Muscle layer of duodenum (tissue), 2 donors: Measurements from ENCODE around the gene UBR1.
"Not testable (repeated sequence)": the region's sequence is repeated elsewhere in the genome, so short reads cannot be mapped to it uniquely, and the experiment has no call there.

Source experiments
- H3K27ac ChIP-seq: one replicate; pipeline ENCODE4 v1.7.0; 2013; ENCODE audit warnings: mild to moderate bottlenecking, low read length
- H3K27me3 ChIP-seq: one replicate; pipeline ENCODE4 v1.7.0; 2013; ENCODE audit warnings: low read depth, mild to moderate bottlenecking, control low read depth, low read length
- H3K36me3 ChIP-seq, 2 donors: one replicate each; pipeline ENCODE4 v1.7.0; 2013; ENCODE audit warnings: low read length in 2 of 2, control low read depth in 1 of 2, mild to moderate bottlenecking in 1 of 2; ENCODE audit not compliant: insufficient read depth in 2 of 2, control insufficient read depth in 1 of 2
- H3K4me1 ChIP-seq, 2 donors: one replicate each; pipeline ENCODE4 v1.7.0; 2013; ENCODE audit warnings: low read length in 2 of 2, mild to moderate bottlenecking in 2 of 2, control low read depth in 1 of 2, moderate library complexity in 1 of 2; ENCODE audit not compliant: insufficient read depth in 2 of 2, control insufficient read depth in 1 of 2
- H3K4me3 ChIP-seq, 2 donors: one replicate each; pipeline ENCODE4 v1.7.0; 2013; ENCODE audit warnings: low read length in 2 of 2, low read depth in 1 of 2, mild to moderate bottlenecking in 1 of 2
- H3K9me3 ChIP-seq, 2 donors: one replicate each; pipeline ENCODE4 v1.7.0; 2013; ENCODE audit warnings: low read length in 2 of 2, control low read depth in 1 of 2, mild to moderate bottlenecking in 1 of 2; ENCODE audit not compliant: control insufficient read depth in 1 of 2
- donor health status: healthy.

The UBR1 gene

DNA sequence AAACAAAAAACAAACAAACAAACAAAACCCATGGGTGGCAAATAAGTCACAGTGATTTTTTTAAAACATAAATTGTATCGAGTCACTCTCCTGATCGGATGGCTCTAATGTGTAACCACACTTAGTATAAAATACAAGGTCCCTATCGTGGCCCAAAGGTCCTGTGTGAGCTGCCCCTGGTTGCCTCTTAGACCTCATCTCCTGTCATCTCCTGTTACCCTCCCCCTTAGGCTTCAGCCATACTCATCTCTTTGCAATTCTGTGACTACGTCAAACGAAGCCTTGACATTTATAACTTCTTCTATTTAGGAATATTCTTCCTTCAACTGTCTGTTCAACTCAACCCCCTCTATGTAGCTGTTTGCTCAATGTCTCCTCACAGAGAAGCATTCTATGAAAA lies 141.4 kb downstream of the UBR1 start:
- Histone ChIP-seq H3K36me3 (peaks cover 31 to 61% of the 10 kb centered on the region in 2 donors), H3K27me3 (no peaks in the 10 kb centered on the region), H3K4me1 (no peaks in the 10 kb centered on the region), H3K9me3 (no peaks in the 10 kb centered on the region), H3K4me3 (no peak overlapping the region), H3K27ac (no peak overlapping the region)

DNA sequence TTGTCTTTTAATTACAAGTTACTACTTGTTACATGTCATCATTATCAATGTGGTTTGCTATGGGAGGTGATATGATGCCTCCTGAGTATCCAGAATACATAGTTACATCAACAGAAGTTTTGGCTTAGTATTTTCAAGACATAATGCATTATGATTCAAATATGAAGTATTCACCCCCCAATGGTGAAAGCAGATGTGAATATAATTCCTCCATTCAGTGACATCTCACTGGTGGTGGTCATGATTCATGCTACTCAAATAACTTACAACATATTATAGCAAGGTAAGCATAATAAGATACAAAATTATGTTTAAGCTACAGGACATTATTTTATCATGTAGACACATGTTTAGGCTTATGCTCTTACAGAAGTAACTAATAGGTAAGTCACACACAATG lies 150.3 kb downstream of the UBR1 start:
- H3K4me3 ChIP-seq, result no peak overlapping the region
- no peaks in the 10 kb centered on the region for H3K27me3 ChIP-seq
- H3K9me3 ChIP-seq, result no peaks in the 10 kb centered on the region
- H3K4me1 ChIP-seq, result no peaks in the 10 kb centered on the region
- peaks cover 49 to 77% of the 10 kb centered on the region in 2 donors for H3K36me3 ChIP-seq
- no peak overlapping the region for H3K27ac ChIP-seq

- H3K27ac ChIP-seq, result no peak overlapping the region
- H3K36me3 ChIP-seq, result peaks cover 44 to 72% of the 10 kb centered on the region in 2 donors
- H3K4me3 ChIP-seq, result no peak overlapping the region
These were observed 151.5 kb downstream of the UBR1 start for GRCh38 chr15:42954291-42954690.

DNA sequence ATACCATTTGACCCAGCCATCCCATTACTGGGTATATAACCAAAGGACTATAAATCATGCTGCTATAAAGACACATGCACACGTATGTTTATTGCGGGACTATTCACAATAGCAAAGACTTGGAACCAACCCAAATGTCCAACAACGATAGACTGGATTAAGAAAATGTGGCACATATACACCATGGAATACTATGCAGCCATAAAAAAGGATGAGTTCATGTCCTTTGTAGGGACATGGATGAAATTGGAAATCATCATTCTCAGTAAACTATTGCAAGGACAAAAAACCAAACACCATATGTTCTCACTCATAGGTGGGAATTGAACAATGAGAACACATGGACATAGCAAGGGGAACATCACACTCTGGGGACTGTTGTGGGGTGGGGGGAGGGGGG lies 156.9 kb downstream of the UBR1 start:
- H3K27ac ChIP-seq, H3K9me3 ChIP-seq, H3K4me1 ChIP-seq, H3K4me3 ChIP-seq, H3K27me3 ChIP-seq: not testable (repeated sequence)
- peaks cover 48 to 64% of the 10 kb centered on the region in 2 donors for H3K36me3 ChIP-seq

More at GRCh38 chr15:42954291-42954690, 151.5 kb downstream of the UBR1 start:
- no peaks in the 10 kb centered on the region for H3K4me1 ChIP-seq
- no peaks in the 10 kb centered on the region for H3K27me3 ChIP-seq
- no peaks in the 10 kb centered on the region for H3K9me3 ChIP-seq

GRCh38 chr15:42940527-42940926 lies 165.3 kb downstream of the UBR1 start:
- no peaks in the 10 kb centered on the region for H3K27me3 ChIP-seq
- peaks cover 17 to 19% of the 10 kb centered on the region in 2 donors for H3K36me3 ChIP-seq
- H3K4me1 ChIP-seq, result no peaks in the 10 kb centered on the region
- H3K4me3 ChIP-seq, result no peak overlapping the region
- no peaks in the 10 kb centered on the region for H3K9me3 ChIP-seq
- no peak overlapping the region for H3K27ac ChIP-seq

GRCh38 chr15:42939841-42940240 lies 166.0 kb downstream of the UBR1 start:
- Histone ChIP-seq H3K27me3 (no peaks in the 10 kb centered on the region), H3K9me3 (no peaks in the 10 kb centered on the region), H3K36me3 (peaks cover 10 to 12% of the 10 kb centered on the region in 2 donors), H3K4me3 (no peak overlapping the region), H3K4me1 (no peaks in the 10 kb centered on the region), H3K27ac (no peak overlapping the region)

DNA sequence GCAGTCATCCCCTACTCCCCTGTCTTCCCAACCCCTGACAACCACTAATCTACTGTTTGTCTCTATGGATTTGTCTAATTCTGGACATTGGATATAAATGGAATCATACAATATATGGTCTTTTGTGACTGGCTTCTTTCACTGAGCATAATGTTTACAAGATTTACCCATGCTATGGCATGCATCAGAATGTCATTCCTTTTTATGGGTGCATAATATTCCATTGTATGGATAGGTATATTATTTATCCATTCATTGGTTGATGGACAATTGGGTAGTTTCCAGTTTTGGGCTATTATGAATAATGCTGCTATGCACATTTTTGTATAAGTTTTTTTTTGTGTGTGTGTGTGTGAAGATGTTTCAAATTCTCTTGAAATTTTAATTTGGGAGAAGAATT lies 168.7 kb downstream of the UBR1 start:
- H3K27me3 ChIP-seq, result no peaks in the 10 kb centered on the region
- H3K27ac ChIP-seq, result no peak overlapping the region
- no peaks in the 10 kb centered on the region for H3K9me3 ChIP-seq
- H3K36me3 ChIP-seq, result no peaks in the 10 kb centered on the region
- no peaks in the 10 kb centered on the region for H3K4me1 ChIP-seq
- no peak overlapping the region for H3K4me3 ChIP-seq

GRCh38 chr15:42933886-42934667 lies 171.8 kb downstream of the UBR1 start:
- Histone ChIP-seq H3K9me3 (no peaks in the 10 kb centered on the region), H3K4me1 (no peaks in the 10 kb centered on the region), H3K36me3 (no peaks in the 10 kb centered on the region), H3K4me3 (no peak overlapping the region), H3K27ac (no peak overlapping the region), H3K27me3 (no peaks in the 10 kb centered on the region)

DNA sequence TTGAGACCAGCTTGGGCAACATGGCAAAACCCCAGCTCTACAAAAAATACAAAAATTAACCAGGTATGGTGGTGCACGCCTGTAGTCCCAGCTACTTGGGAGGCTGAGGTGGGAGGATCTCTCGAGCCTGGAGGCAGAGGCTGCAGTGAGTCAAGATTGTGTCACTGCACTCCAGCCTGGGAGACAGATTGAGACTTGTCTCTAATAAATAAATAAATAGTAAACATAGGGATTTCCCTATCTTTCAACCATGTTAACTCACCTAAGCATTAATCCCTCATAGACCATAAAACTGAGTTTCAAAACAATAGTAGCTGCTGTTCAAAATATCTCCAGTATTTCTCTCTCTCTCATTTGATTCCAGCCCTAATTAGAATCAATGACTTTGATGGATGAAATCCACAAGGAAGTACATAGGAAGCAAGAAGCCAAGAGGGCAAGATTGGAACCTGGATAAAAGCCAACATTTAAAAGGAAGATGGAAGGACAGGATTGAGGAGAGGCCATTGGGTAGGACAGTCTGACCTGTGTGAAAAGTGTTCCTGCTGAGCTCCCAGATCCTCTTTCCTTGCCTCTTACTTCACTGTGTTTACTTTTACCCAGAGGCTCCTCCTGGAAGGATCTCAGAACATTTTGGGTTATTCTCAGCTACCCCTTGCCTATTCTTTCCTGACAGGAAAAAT lies 172.9 kb downstream of the UBR1 start:
- Histone ChIP-seq H3K4me1 (no peaks in the 10 kb centered on the region), H3K4me3 (no peak overlapping the region), H3K9me3 (no peaks in the 10 kb centered on the region), H3K27me3 (no peaks in the 10 kb centered on the region), H3K36me3 (no peaks in the 10 kb centered on the region), H3K27ac (no peak overlapping the region)

GRCh38 chr15:42931702-42932486 lies 173.9 kb downstream of the UBR1 start:
- Histone ChIP-seq H3K27me3 (no peaks in the 10 kb centered on the region), H3K36me3 (no peaks in the 10 kb centered on the region), H3K9me3 (no peaks in the 10 kb centered on the region), H3K27ac (no peak overlapping the region), H3K4me1 (no peaks in the 10 kb centered on the region), H3K4me3 (no peak overlapping the region)

DNA sequence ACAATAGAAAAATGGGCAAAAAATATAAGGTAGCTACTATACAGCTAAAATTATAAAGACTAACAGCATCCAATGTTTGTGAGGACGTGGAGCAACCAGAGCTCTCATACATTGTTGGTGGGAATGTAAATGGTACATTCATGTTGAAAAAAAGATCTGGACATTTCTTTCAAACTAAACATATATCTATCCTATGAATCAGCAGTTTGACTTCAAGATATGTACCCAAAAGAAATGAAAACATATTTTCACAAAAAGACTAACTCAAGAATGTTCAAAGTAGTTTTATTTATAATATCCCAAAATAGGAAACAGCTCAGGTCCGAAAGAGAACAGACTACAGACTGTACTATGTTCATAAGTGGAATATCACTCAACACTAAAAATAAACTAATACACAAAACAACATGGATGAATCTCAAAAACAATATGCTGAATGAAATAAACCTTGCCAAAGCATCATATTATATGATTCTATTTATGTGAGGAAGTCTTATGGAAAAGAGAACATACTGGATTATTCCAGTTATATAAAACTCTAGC lies 176.5 kb downstream of the UBR1 start:
- Histone ChIP-seq H3K27ac (no peak overlapping the region), H3K36me3 (no peaks in the 10 kb centered on the region), H3K4me1 (no peaks in the 10 kb centered on the region), H3K27me3 (no peaks in the 10 kb centered on the region), H3K4me3 (no peak overlapping the region), H3K9me3 (no peaks in the 10 kb centered on the region)
